NT2/D1 (cell line): ENCODE results near the gene PPFIBP1.

Experiments used
- SUZ12 ChIP-seq: IDR thresholded peaks from 2 replicates; pipeline ENCODE4 v1.6.1; 2011; ENCODE audit not compliant: insufficient read length, insufficient read depth; ENCODE audit errors: extremely low read depth
- YY1 ChIP-seq: IDR thresholded peaks from 2 replicates; pipeline ENCODE4 v1.6.1; 2011; ENCODE audit not compliant: insufficient read length, insufficient read depth

GRCh38 chr12:27695556-27696292 lies 171.7 kb downstream of the PPFIBP1 start:
- no peak for TF ChIP-seq YY1
- no peak for TF ChIP-seq SUZ12
